ENCODE data around the gene UBXN7. TPM values are rescaled to one million over a fixed set of nuclear protein-coding genes. Genes with fewer than 3 reads are reported as not detected.

UBXN7 gene
- total and polyA plus RNA-seq, 2 donors (not counting 1 experiment from before 2014, with no cell fraction given), result 28.1 to 34.8 TPM

- no peaks in the 10 kb centered on the region for H3K4me1 ChIP-seq (ENCODE audit: control insufficient read depth, extremely low read depth, insufficient read depth, low read length)
- no peak for DNase-seq (ENCODE audit: low read depth in 2 of 2)
- no peaks in the 10 kb centered on the region for H3K79me2 ChIP-seq (ENCODE audit: control insufficient read depth, insufficient read depth, low read length)
- H3K4me3 ChIP-seq (replicated peaks in 1 of 4; ENCODE audit: control extremely low read depth in 1 of 4, insufficient read depth in 1 of 4, low read depth in 3 of 4, low read length in 4 of 4), result no peak overlapping the region
- no peak overlapping the region for H2AFZ ChIP-seq (ENCODE audit: low read length)
- H3K27me3 ChIP-seq (ENCODE audit: control insufficient read depth, insufficient read depth, low read length), result no peaks in the 10 kb centered on the region
- no peaks in the 10 kb centered on the region for H3K36me3 ChIP-seq (ENCODE audit: control insufficient read depth, insufficient read depth, low read length)
- H4K20me1 ChIP-seq (ENCODE audit: control insufficient read depth, extremely low read depth, insufficient read depth, low read length), result no peaks in the 10 kb centered on the region
- no peak overlapping the region for H3K4me2 ChIP-seq (ENCODE audit: extremely low read depth, insufficient read depth, low read length)
- H3K27ac ChIP-seq (ENCODE audit: insufficient read depth, low read length), result no peak overlapping the region
- TF ChIP-seq, protein P1, sequence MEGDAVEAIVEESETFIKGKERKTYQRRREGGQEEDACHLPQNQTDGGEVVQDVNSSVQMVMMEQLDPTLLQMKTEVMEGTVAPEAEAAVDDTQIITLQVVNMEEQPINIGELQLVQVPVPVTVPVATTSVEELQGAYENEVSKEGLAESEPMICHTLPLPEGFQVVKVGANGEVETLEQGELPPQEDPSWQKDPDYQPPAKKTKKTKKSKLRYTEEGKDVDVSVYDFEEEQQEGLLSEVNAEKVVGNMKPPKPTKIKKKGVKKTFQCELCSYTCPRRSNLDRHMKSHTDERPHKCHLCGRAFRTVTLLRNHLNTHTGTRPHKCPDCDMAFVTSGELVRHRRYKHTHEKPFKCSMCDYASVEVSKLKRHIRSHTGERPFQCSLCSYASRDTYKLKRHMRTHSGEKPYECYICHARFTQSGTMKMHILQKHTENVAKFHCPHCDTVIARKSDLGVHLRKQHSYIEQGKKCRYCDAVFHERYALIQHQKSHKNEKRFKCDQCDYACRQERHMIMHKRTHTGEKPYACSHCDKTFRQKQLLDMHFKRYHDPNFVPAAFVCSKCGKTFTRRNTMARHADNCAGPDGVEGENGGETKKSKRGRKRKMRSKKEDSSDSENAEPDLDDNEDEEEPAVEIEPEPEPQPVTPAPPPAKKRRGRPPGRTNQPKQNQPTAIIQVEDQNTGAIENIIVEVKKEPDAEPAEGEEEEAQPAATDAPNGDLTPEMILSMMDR (conservative IDR thresholded peaks at IDR 0.05 in 1 of 2, IDR thresholded peaks at IDR 0.05 in 1 of 2; ENCODE audit: low read depth in 1 of 2, low read length in 2 of 2), result no peak
- TF ChIP-seq EZH2 (IDR thresholded peaks at IDR 0.05; ENCODE audit: low read length, missing control alignments), result no peak
- no peaks in the 10 kb centered on the region for H3K9me3 ChIP-seq (ENCODE audit: control insufficient read depth, insufficient read depth, low read depth, low read length)
- no peak overlapping the region for H3K9ac ChIP-seq (ENCODE audit: insufficient read depth, low read length)
Measured at GRCh38 chr3:196326936-196327335, 105.3 kb downstream of the UBXN7 start.

DNA sequence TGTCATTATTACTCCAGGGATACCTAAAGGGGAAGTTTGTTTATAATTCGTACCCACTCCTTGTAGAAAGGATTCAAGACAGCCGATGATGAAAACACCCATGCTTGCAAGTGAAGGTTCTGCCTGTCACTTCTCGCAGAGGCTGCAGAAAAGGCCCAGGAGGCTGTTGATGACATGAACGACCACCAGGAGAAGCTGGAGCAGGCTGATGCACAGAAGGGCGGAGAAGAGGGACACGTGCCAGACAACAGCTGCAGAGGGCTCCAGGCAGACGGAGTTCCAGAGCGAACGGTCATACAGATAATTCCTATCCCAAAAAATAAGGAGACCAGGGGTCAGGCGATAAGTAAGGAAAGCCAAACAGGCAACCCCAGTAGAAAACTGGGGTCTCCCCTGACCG lies 108.5 kb downstream of the UBXN7 start:
- no peak overlapping the region for H3K27ac ChIP-seq (ENCODE audit: insufficient read depth, low read length)
- H3K4me1 ChIP-seq (ENCODE audit: control insufficient read depth, extremely low read depth, insufficient read depth, low read length), result no peaks in the 10 kb centered on the region
- no peaks in the 10 kb centered on the region for H3K79me2 ChIP-seq (ENCODE audit: control insufficient read depth, insufficient read depth, low read length)
- no peaks in the 10 kb centered on the region for H3K36me3 ChIP-seq (ENCODE audit: control insufficient read depth, insufficient read depth, low read length)
- H3K9ac ChIP-seq (ENCODE audit: insufficient read depth, low read length), result no peak overlapping the region
- TF ChIP-seq, protein P1 (conservative IDR thresholded peaks at IDR 0.05 in 1 of 2, IDR thresholded peaks at IDR 0.05 in 1 of 2; ENCODE audit: low read depth in 1 of 2, low read length in 2 of 2), result peak in 1 of 2 donors; percentile 49
- no peak for TF ChIP-seq EZH2 (IDR thresholded peaks at IDR 0.05; ENCODE audit: low read length, missing control alignments)
- no peaks in the 10 kb centered on the region for H3K9me3 ChIP-seq (ENCODE audit: control insufficient read depth, insufficient read depth, low read depth, low read length)
- H3K4me2 ChIP-seq (ENCODE audit: extremely low read depth, insufficient read depth, low read length), result no peak overlapping the region
- no peak overlapping the region for H2AFZ ChIP-seq (ENCODE audit: low read length)
- peak in 1 of 2 donors; percentile 47 for DNase-seq (ENCODE audit: low read depth in 2 of 2)
- no peaks in the 10 kb centered on the region for H4K20me1 ChIP-seq (ENCODE audit: control insufficient read depth, extremely low read depth, insufficient read depth, low read length)
- H3K4me3 ChIP-seq (replicated peaks in 1 of 4; ENCODE audit: control extremely low read depth in 1 of 4, insufficient read depth in 1 of 4, low read depth in 3 of 4, low read length in 4 of 4), result no peak overlapping the region
- H3K27me3 ChIP-seq (ENCODE audit: control insufficient read depth, insufficient read depth, low read length), result no peaks in the 10 kb centered on the region

- Histone ChIP-seq H3K4me1 (ENCODE audit: control insufficient read depth, extremely low read depth, insufficient read depth, low read length) (no peaks in the 10 kb centered on the region), H3K9ac (ENCODE audit: insufficient read depth, low read length) (no peak overlapping the region), H4K20me1 (ENCODE audit: control insufficient read depth, extremely low read depth, insufficient read depth, low read length) (no peaks in the 10 kb centered on the region), H3K4me3 (replicated peaks in 1 of 4; ENCODE audit: control extremely low read depth in 1 of 4, insufficient read depth in 1 of 4, low read depth in 3 of 4, low read length in 4 of 4) (no peak overlapping the region), H3K4me2 (ENCODE audit: extremely low read depth, insufficient read depth, low read length) (no peak overlapping the region), H3K79me2 (ENCODE audit: control insufficient read depth, insufficient read depth, low read length) (no peaks in the 10 kb centered on the region), H3K27ac (ENCODE audit: insufficient read depth, low read length) (no peak overlapping the region), H2AFZ (ENCODE audit: low read length) (no peak overlapping the region), H3K27me3 (ENCODE audit: control insufficient read depth, insufficient read depth, low read length) (no peaks in the 10 kb centered on the region), H3K36me3 (ENCODE audit: control insufficient read depth, insufficient read depth, low read length) (no peaks in the 10 kb centered on the region), H3K9me3 (ENCODE audit: control insufficient read depth, insufficient read depth, low read depth, low read length) (no peaks in the 10 kb centered on the region)
- no peak for DNase-seq (ENCODE audit: low read depth in 2 of 2)
- TF ChIP-seq, protein P1 (conservative IDR thresholded peaks at IDR 0.05 in 1 of 2, IDR thresholded peaks at IDR 0.05 in 1 of 2; ENCODE audit: low read depth in 1 of 2, low read length in 2 of 2), result no peak
- no peak for TF ChIP-seq EZH2 (IDR thresholded peaks at IDR 0.05; ENCODE audit: low read length, missing control alignments)
Measured at GRCh38 chr3:196323016-196323415, 109.2 kb downstream of the UBXN7 start.
